ENCODE data around the gene STX11.

Gene STX11

GRCh38 chr6:144219056-144219685 is 68.9 kb downstream of the STX11 start:
- TF ChIP-seq POLR2AphosphoS5 (IDR thresholded peaks at IDR 0.05; ENCODE audit: low read depth, low read length) = no peak
- no peak for TF ChIP-seq POLR2A (IDR thresholded peaks at IDR 0.05; ENCODE audit: low read depth, low read length)
- no peak for TF ChIP-seq TAF1 (IDR thresholded peaks at IDR 0.05; ENCODE audit: borderline replicate concordance, low read depth, low read length)
- DNase-seq (ENCODE audit: insufficient read length) (no peak), FAIRE-seq (no peak)

GRCh38 chr6:144220031-144220790 is 69.9 kb downstream of the STX11 start:
- TF ChIP-seq POLR2AphosphoS5 (IDR thresholded peaks at IDR 0.05; ENCODE audit: low read depth, low read length) = no peak
- TF ChIP-seq TAF1 (IDR thresholded peaks at IDR 0.05; ENCODE audit: borderline replicate concordance, low read depth, low read length) = no peak
- no peak for TF ChIP-seq POLR2A (IDR thresholded peaks at IDR 0.05; ENCODE audit: low read depth, low read length)

DNA sequence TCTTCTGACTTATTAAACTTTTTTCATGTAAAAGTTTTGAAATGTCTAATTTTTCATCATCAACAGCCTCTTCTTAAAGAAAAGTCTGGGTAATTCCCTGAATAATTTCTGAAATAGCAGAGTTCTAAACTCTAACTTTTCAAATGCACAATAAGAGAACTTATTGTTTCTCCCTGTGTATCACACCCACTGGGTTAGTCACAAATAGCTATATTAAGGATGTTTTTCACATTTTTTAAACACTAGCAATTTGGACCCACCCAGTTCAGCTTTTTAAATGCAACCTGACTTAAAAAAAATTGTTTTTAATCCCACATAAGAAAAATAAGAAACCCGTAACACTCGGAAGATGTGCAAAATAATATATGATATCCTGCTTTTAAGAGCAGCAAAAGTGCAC is 73.4 kb downstream of the STX11 start:
- TF ChIP-seq POLR2A (IDR thresholded peaks at IDR 0.05; ENCODE audit: low read depth, low read length) = no peak
- no peak for TF ChIP-seq TAF1 (IDR thresholded peaks at IDR 0.05; ENCODE audit: borderline replicate concordance, low read depth, low read length)
- TF ChIP-seq POLR2AphosphoS5 (IDR thresholded peaks at IDR 0.05; ENCODE audit: low read depth, low read length) = no peak
- FAIRE-seq = no peak
- DNase-seq (ENCODE audit: insufficient read length) = no peak

More at GRCh38 chr6:144220031-144220790, 69.9 kb downstream of the STX11 start:
- DNase-seq (ENCODE audit: insufficient read length) (no peak), FAIRE-seq (no peak)

- TF ChIP-seq TAF1 (IDR thresholded peaks at IDR 0.05; ENCODE audit: borderline replicate concordance, low read depth, low read length) (no peak), POLR2A (IDR thresholded peaks at IDR 0.05; ENCODE audit: low read depth, low read length) (no peak), POLR2AphosphoS5 (IDR thresholded peaks at IDR 0.05; ENCODE audit: low read depth, low read length) (no peak)
- FAIRE-seq (no peak), DNase-seq (ENCODE audit: insufficient read length) (no peak)
Observed at GRCh38 chr6:144231721-144232120, 81.4 kb downstream of the STX11 start.

DNA sequence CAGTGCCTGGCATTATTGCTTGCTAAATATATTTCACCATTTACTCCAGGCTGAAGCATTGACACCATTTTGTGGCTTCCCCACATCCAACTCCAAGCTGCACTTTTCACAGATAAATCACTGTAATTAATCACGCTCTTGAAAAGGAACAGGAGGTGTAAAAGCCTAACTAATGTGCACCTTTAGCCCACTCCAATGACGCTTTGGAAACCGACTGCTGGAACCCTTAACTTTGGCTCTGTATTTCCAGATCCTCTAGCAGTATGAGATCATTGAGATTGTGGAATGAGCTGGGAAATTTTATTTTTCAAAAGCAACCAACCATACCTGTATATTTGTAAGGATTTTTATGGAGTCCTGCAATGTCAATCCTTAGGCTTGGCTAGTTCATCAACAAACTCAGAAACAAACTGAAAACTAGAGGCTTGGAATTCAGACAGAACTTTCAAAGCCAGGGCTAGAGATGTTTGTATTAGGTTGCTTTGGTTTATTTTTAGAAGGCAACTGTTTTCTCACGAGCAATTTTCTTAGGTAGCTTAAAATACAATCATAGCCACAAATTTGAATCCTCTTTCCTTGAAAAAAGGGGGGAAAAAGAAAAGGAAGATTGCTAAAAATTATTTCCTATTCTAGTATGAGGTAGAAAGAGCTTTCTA is 82.0 kb downstream of the STX11 start:
- DNase-seq (ENCODE audit: insufficient read length) = no peak
- TF ChIP-seq POLR2A (IDR thresholded peaks at IDR 0.05; ENCODE audit: low read depth, low read length) (no peak), TAF1 (IDR thresholded peaks at IDR 0.05; ENCODE audit: borderline replicate concordance, low read depth, low read length) (no peak), POLR2AphosphoS5 (IDR thresholded peaks at IDR 0.05; ENCODE audit: low read depth, low read length) (no peak)
- FAIRE-seq = no peak

GRCh38 chr6:144232832-144233230 is 82.5 kb downstream of the STX11 start:
- TF ChIP-seq POLR2A (IDR thresholded peaks at IDR 0.05; ENCODE audit: low read depth, low read length) (no peak), POLR2AphosphoS5 (IDR thresholded peaks at IDR 0.05; ENCODE audit: low read depth, low read length) (no peak), TAF1 (IDR thresholded peaks at IDR 0.05; ENCODE audit: borderline replicate concordance, low read depth, low read length) (no peak)
- DNase-seq (ENCODE audit: insufficient read length) (no peak), FAIRE-seq (no peak)

GRCh38 chr6:144234399-144234798 is 84.1 kb downstream of the STX11 start:
- TF ChIP-seq POLR2A (IDR thresholded peaks at IDR 0.05; ENCODE audit: low read depth, low read length) (no peak), POLR2AphosphoS5 (IDR thresholded peaks at IDR 0.05; ENCODE audit: low read depth, low read length) (no peak), TAF1 (IDR thresholded peaks at IDR 0.05; ENCODE audit: borderline replicate concordance, low read depth, low read length) (no peak)
- FAIRE-seq (no peak), DNase-seq (ENCODE audit: insufficient read length) (no peak)

DNA sequence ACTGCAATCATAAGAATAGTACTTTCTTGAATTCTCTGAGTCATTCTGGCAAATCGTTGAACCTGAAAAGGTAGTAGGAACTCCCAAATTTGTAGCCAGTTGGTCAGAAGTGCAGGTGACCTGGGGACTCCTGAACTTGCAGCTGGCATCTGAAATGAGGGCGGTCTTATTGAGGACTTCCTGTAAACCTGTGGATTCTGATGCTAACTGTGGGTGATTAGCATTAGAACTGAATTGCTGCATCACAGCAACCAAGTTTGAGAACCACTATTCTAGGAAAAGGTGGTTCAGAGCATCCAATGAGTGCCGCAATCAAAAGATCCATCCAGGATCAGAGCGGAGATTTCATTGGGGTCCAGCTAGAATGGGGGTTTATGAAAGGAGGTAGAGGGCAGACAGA is 84.6 kb downstream of the STX11 start:
- FAIRE-seq = no peak
- TF ChIP-seq TAF1 (IDR thresholded peaks at IDR 0.05; ENCODE audit: borderline replicate concordance, low read depth, low read length) (no peak), POLR2A (IDR thresholded peaks at IDR 0.05; ENCODE audit: low read depth, low read length) (no peak), POLR2AphosphoS5 (IDR thresholded peaks at IDR 0.05; ENCODE audit: low read depth, low read length) (no peak)
- DNase-seq (ENCODE audit: insufficient read length) = no peak
